Panc1 (cell line): ENCODE measurements around the gene SDK1. TPM values are rescaled to one million over a fixed set of nuclear protein-coding genes. Genes with fewer than 3 reads are reported as not detected.

Source experiments
- ATAC-seq: fragments of 200-7000 bp; cut with Tn5 transposase; 2 replicates; pipeline ENCODE4 v1.9.1; 2020; ENCODE audit warnings: mild to moderate bottlenecking, moderate library complexity
- BruUV-seq: library from RNA; stranded (reverse); fragments of 400-500 nt; replicated peaks from 2 replicates; lab custom pipeline; 2021; lab: Mats Ljungman, UMichigan
- CTCF ChIA-PET: fragments of 300-600 bp; sonication (Branson Sonifier 250); formaldehyde crosslinking; loops from one replicate; lab custom pipeline; 2022; ENCODE audit warnings: antibody characterized with exemption; lab: Charles Lee
- POLR2A ChIA-PET: fragments of 300-600 bp; sonication (Branson Sonifier 250); formaldehyde crosslinking; loops from one replicate; lab custom pipeline; 2022; ENCODE audit warnings: antibody characterized with exemption; lab: Charles Lee
- DNase-seq: peaks from one replicate; pipeline ENCODE4 v3.0.0-alpha.2; 2010; ENCODE audit warnings: low read depth, low spot score
- H3K27ac ChIP-seq: 2 replicates; pipeline ENCODE4 v1.5.1; 2011; ENCODE audit warnings: mild to moderate bottlenecking, low read length, inconsistent platforms
- H3K27me3 ChIP-seq: fragments of 200-500 bp; sonication (Bioruptor generic); 2 replicates; pipeline ENCODE4 v1.6.0; 2014; ENCODE audit warnings: low read length, inconsistent platforms; ENCODE audit not compliant: control insufficient read depth, insufficient read depth
- H3K36me3 ChIP-seq: fragments of 200-500 bp; sonication (Bioruptor generic); 2 replicates; pipeline ENCODE4 v1.5.1; 2014; ENCODE audit warnings: inconsistent platforms, mild to moderate bottlenecking, low read length, moderate library complexity; ENCODE audit not compliant: control insufficient read depth, insufficient read depth
- H3K4me1 ChIP-seq: 2 replicates; pipeline ENCODE4 v1.5.1; 2011; ENCODE audit warnings: inconsistent platforms, mild to moderate bottlenecking, low read length, moderate library complexity; ENCODE audit not compliant: control insufficient read depth, insufficient read depth
- H3K4me3 ChIP-seq, 2 experiments: 2 replicates each; pipeline ENCODE4 v1.5.1; 2011 to 2012; ENCODE audit warnings: low read depth in 2 of 2, low read length in 2 of 2, mild to moderate bottlenecking in 2 of 2, inconsistent platforms in 1 of 2, moderate library complexity in 1 of 2
- H3K9me3 ChIP-seq: fragments of 200-500 bp; sonication (Bioruptor generic); 2 replicates; pipeline ENCODE4 v1.5.1; 2014; ENCODE audit warnings: low read depth, mild to moderate bottlenecking, inconsistent platforms, low read length, moderate library complexity; ENCODE audit not compliant: control insufficient read depth, insufficient read depth
- CTCF ChIP-seq: fragments of 450-650 bp; IDR thresholded peaks from 2 replicates; pipeline ENCODE4 v1.5.1; 2017; ENCODE audit warnings: mild to moderate bottlenecking
- POLR2AphosphoS5 ChIP-seq: IDR thresholded peaks from 2 replicates; pipeline ENCODE4 v1.6.1; 2012; ENCODE audit warnings: mild to moderate bottlenecking, low read depth, low read length, moderate library complexity
- REST ChIP-seq, 2 experiments: IDR thresholded peaks; 2 replicates each; pipeline ENCODE4 v1.6.1; 2011 to 2012; ENCODE audit warnings: low read depth in 2 of 2, control low read depth in 1 of 2, low read length in 1 of 2, mild to moderate bottlenecking in 1 of 2, moderate library complexity in 1 of 2; ENCODE audit not compliant: insufficient read depth in 1 of 2
- SIN3A ChIP-seq: IDR thresholded peaks from 2 replicates; pipeline ENCODE4 v1.6.1; 2012; ENCODE audit warnings: low read depth, mild to moderate bottlenecking, low read length, moderate library complexity, borderline replicate concordance; ENCODE audit not compliant: insufficient read depth
- TCF7L2 ChIP-seq: IDR thresholded peaks from 2 replicates; pipeline ENCODE4 v1.6.1; 2011; ENCODE audit warnings: mild to moderate bottlenecking, low read depth, low read length, inconsistent platforms
- in situ Hi-C: cut with HindIII; loops from 2 replicates; pipeline ENCODE4 v1.10.0; 2016; ENCODE audit warnings: low sequenced_read_pairs, low pct_unique_long_range_greater_than_20kb
- intact Hi-C: fragments of 100-400 bp; cut with micrococcal nuclease; formaldehyde crosslinking; loops from one replicate; pipeline ENCODE4 v1.10.0; 2022; ENCODE audit not compliant: unreplicated experiment
- total RNA-seq: library from RNA; stranded (reverse); gene quantifications from one replicate; pipeline ENCODE4 v1.2.1, GENCODE V29; 2021; ENCODE audit not compliant: unreplicated experiment

The SDK1 gene
- total RNA-seq, 1 experiment from 2014 or later, result 47.4 TPM

GRCh38 chr7:4045975-4046374, 744.9 kb downstream of the SDK1 start:
- BruUV-seq, result no TSS peak
- H3K9me3 ChIP-seq, result no peaks in the 10 kb centered on the region
- TF ChIP-seq POLR2AphosphoS5 (no peak), SIN3A (no peak), CTCF (no peak), TCF7L2 (no peak), REST (IDR thresholded peaks at IDR 0.05; ENCODE audit: insufficient read depth in 1 of 2, low read depth in 2 of 2, low read length in 1 of 2) (no peak)
- DNase-seq (no peak), ATAC-seq (no peak)
- no peak overlapping the region for H3K4me3 ChIP-seq
- in situ Hi-C loops (no loop called here), intact Hi-C loops (no loop called here)
- ChIA-PET CTCF (no interaction called here), POLR2A (no interaction called here)
- no peak overlapping the region for H3K27ac ChIP-seq
- no peaks in the 10 kb centered on the region for H3K27me3 ChIP-seq
- no peaks in the 10 kb centered on the region for H3K36me3 ChIP-seq
- H3K4me1 ChIP-seq, result no peaks in the 10 kb centered on the region

GRCh38 chr7:4048336-4048735, 747.3 kb downstream of the SDK1 start:
- Histone ChIP-seq H3K27ac (no peak overlapping the region), H3K4me1 (no peaks in the 10 kb centered on the region), H3K27me3 (no peaks in the 10 kb centered on the region), H3K4me3 (no peak overlapping the region), H3K36me3 (no peaks in the 10 kb centered on the region), H3K9me3 (no peaks in the 10 kb centered on the region)
- no TSS peak for BruUV-seq
- ChIA-PET POLR2A (no interaction called here), CTCF (no interaction called here)
- TF ChIP-seq CTCF (no peak), SIN3A (no peak), POLR2AphosphoS5 (no peak), REST (IDR thresholded peaks at IDR 0.05; ENCODE audit: insufficient read depth in 1 of 2, low read depth in 2 of 2, low read length in 1 of 2) (no peak), TCF7L2 (no peak)
- DNase-seq (no peak), ATAC-seq (no peak)
- in situ Hi-C loops, result no loop called here
- intact Hi-C loops, result no loop called here
